HT-29 (cell line): Measurements from ENCODE around the gene CPT1C. TPM values are rescaled to one million over a fixed set of nuclear protein-coding genes. Genes with fewer than 3 reads are reported as not detected.

Experiments used
- DNase-seq: peaks from one replicate; pipeline ENCODE4 v3.0.0-alpha.2; 2015; ENCODE audit warnings: low spot score
- small RNA-seq: library from RNA; depleted of rRNA; stranded (forward); fragments of <200 nt; gene quantifications from one replicate; pipeline ENCODE3, GENCODE V24; 2014
- total RNA-seq: library from RNA; depleted of rRNA; stranded (reverse); fragments of >200 nt; shearing (Covaris generic); gene quantifications from 2 replicates; pipeline ENCODE4 v1.2.3, GENCODE V29; 2014; rRNA removed

The CPT1C gene
- total RNA-seq, 1 experiment from 2014 or later, result 1.4 TPM

DNA sequence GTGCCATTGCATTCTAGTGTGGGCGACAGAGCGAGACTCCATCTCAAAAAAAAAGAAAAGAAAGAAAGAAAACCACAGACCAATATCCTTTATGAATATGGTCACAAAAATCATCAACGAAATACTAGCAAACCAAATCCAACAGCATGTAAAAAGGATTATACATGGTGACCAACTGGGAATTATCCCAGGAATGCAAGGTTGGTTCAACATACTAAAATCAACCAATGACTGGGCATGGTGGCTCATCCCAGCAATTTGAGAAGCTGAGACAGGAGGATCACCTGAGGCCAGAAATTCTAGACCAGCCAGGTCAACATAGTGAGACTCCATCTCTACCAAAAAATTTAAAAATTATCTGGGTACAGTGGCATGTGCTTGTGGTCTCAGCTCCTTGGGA, 65.0 kb downstream of the CPT1C start:
- DNase-seq, result no peak

DNA sequence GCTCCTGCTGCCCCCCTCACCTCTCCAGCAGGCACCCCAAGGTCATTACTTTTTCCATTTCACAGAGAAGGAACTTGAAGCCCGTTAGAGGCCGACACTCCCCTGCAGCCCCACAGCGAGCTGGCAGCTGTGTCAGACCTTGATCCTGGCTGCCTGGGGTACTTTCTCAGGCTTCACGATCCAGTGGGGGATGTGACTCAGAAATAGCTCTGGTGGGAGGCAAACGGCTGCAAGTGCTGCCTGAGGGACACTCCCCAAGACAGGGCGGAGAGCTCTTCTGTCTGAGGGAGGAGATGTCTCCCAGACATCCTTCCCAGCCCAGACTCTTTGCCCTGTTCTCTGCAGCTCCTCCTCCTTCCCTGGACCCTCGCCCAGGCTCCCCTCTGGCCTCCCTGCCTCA, 67.4 kb downstream of the CPT1C start:
- no peak for DNase-seq

- no peak for DNase-seq
Observed at GRCh38 chr19:49761249-49761624, 70.3 kb downstream of the CPT1C start.

- no peak for DNase-seq
Observed at GRCh38 chr19:49761625-49762311, 70.9 kb downstream of the CPT1C start.

GRCh38 chr19:49763230-49763629, 72.3 kb downstream of the CPT1C start, which contains the start of gene TSKS:
TSKS (minus strand) TSS chr19:49763306; CDS start chr19:49763247, 59 bp downstream.
- DNase-seq, result no peak

Small RNA genes lying within 50 kb of the gene (small RNA-seq; reads per million reads assigned to genes)
- not detected for gene MIR5088

Other genes starting within 250 kb of the CPT1C start
- gene SLC17A7, start 249.6 kb upstream of the CPT1C start, total RNA-seq, result 0.13 and 0.18 TPM in 2 replicates
- gene PIH1D1, start 239.3 kb upstream of the CPT1C start, total RNA-seq, result 337 and 351 TPM in 2 replicates
- gene ALDH16A1, start 237.9 kb upstream of the CPT1C start, total RNA-seq, result 214 and 224 TPM in 2 replicates
- 1.6 and 2.1 TPM in 2 replicates for gene FLT3LG, start 216.9 kb upstream of the CPT1C start, total RNA-seq
- gene RPL13A, start 203.5 kb upstream of the CPT1C start, total RNA-seq, result 7,406 and 7,983 TPM in 2 replicates
- 5,724 and 5,984 TPM in 2 replicates for gene RPS11, start 194.7 kb upstream of the CPT1C start, total RNA-seq
- 150 and 176 TPM in 2 replicates for gene FCGRT, start 178.5 kb upstream of the CPT1C start, total RNA-seq
- 17.6 and 25.6 TPM in 2 replicates for gene RCN3, start 163.1 kb upstream of the CPT1C start, total RNA-seq
- gene NOSIP, start 110.6 kb upstream of the CPT1C start, total RNA-seq, result 247 and 262 TPM in 2 replicates
- 25.8 and 26.3 TPM in 2 replicates for gene PRRG2, start 109.8 kb upstream of the CPT1C start, total RNA-seq
- gene PRR12, start 99.9 kb upstream of the CPT1C start, total RNA-seq, result 15.0 and 15.3 TPM in 2 replicates
- gene RRAS, start 51.0 kb upstream of the CPT1C start, total RNA-seq, result 33.1 and 45.2 TPM in 2 replicates
- 58.6 and 67.6 TPM in 2 replicates for gene SCAF1, start 48.9 kb upstream of the CPT1C start, total RNA-seq
- 380 and 432 TPM in 2 replicates for gene IRF3, start 25.3 kb upstream of the CPT1C start, total RNA-seq
- gene BCL2L12, start 25.2 kb upstream of the CPT1C start, total RNA-seq, result 78.2 and 100 TPM in 2 replicates
- 922 and 995 TPM in 2 replicates for gene PRMT1, start 13.8 kb upstream of the CPT1C start, total RNA-seq
- gene ADM5, start 1.5 kb upstream of the CPT1C start, total RNA-seq, result 9.2 and 10.0 TPM in 2 replicates
- not detected in 2 replicates for gene TSKS, start 72.2 kb downstream of the CPT1C start, total RNA-seq
- 122 and 131 TPM in 2 replicates for gene AP2A1, start 75.9 kb downstream of the CPT1C start, total RNA-seq
- gene FUZ, start 122.2 kb downstream of the CPT1C start, total RNA-seq, result 2.0 and 3.1 TPM in 2 replicates
- gene MED25, start 127.2 kb downstream of the CPT1C start, total RNA-seq, result 88.3 and 91.9 TPM in 2 replicates
- gene PTOV1, start 160.0 kb downstream of the CPT1C start, total RNA-seq, result 188 and 218 TPM in 2 replicates
- gene PNKP, start 176.5 kb downstream of the CPT1C start, total RNA-seq, result 215 and 243 TPM in 2 replicates
- gene AKT1S1, start 186.2 kb downstream of the CPT1C start, total RNA-seq, result 89.9 and 96.4 TPM in 2 replicates
- 34.5 and 38.4 TPM in 2 replicates for gene TBC1D17, start 186.6 kb downstream of the CPT1C start, total RNA-seq
- 1.1 and 2.3 TPM in 2 replicates for gene IL4I1, start 205.8 kb downstream of the CPT1C start, total RNA-seq
- 32.2 and 32.8 TPM in 2 replicates for gene ATF5, start 238.1 kb downstream of the CPT1C start, total RNA-seq
- 133 TPM in 2 replicates for gene NUP62, start 238.4 kb downstream of the CPT1C start, total RNA-seq